Dendritic cell treated with granulocyte-macrophage colony-stimulating factor and Interleukin-4, amounts not matched to agents 40 ng/mL and 50 ng/mL, for 4 days (primary cell): ENCODE results near the gene CCR4.

ENCODE experiments used
- H3K27ac Mint-ChIP-seq: one replicate; pipeline ENCODE4 v1.8.0; 2022; ENCODE audit warnings: mild to moderate bottlenecking, mixed read lengths
- H3K27me3 Mint-ChIP-seq: one replicate; pipeline ENCODE4 v1.8.0; 2022; ENCODE audit warnings: mild to moderate bottlenecking, mixed read lengths
- H3K36me3 Mint-ChIP-seq: one replicate; pipeline ENCODE4 v1.8.0; 2022; ENCODE audit warnings: low read depth, mixed read lengths
- H3K4me1 Mint-ChIP-seq: one replicate; pipeline ENCODE4 v1.8.0; 2022; ENCODE audit warnings: low read depth, mixed read lengths
- H3K4me3 Mint-ChIP-seq: one replicate; pipeline ENCODE4 v1.8.0; 2022; ENCODE audit warnings: mild to moderate bottlenecking, moderate library complexity, mixed read lengths
- H3K9me3 Mint-ChIP-seq: one replicate; pipeline ENCODE4 v1.8.0; 2022; ENCODE audit warnings: mixed read lengths
- intact Hi-C: fragments of 100-400 bp; cut with micrococcal nuclease; formaldehyde crosslinking; loops from one replicate; pipeline ENCODE4 v1.15.0; 2022

CCR4 gene

GRCh38 chr3:33004205-33004604 lies 52.8 kb downstream of the CCR4 start:
- H3K9me3 Mint-ChIP-seq = no peaks in the 10 kb centered on the region
- peaks cover 97% of the 10 kb centered on the region for H3K36me3 Mint-ChIP-seq
- H3K4me3 Mint-ChIP-seq = no peak overlapping the region
- no peaks in the 10 kb centered on the region for H3K27me3 Mint-ChIP-seq
- H3K4me1 Mint-ChIP-seq = peaks cover 6% of the 10 kb centered on the region
- H3K27ac Mint-ChIP-seq = no peak overlapping the region
- intact Hi-C loops = no loop called here

DNA sequence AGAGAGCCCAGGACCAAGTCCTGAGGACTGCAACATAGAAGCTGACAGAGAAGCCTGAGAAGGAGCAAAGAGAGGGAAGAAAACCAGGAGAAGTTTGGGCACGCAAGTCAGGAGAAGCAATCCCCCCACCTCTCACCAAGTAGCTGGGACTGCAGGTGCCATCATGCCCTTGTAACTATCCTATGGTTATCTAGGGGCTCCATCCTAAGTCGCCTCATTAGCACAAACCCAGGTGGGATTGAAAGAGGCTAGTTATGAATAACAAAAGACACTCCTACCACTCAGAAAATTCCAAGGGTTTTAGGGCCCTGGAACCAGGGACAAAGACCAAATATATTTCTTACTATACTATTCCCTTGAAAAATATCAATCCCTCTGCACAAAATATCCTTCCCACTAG lies 53.5 kb downstream of the CCR4 start:
- intact Hi-C loops = no loop called here
- Mint-ChIP-seq H3K4me3 (no peak overlapping the region), H3K27me3 (no peaks in the 10 kb centered on the region), H3K9me3 (no peaks in the 10 kb centered on the region), H3K36me3 (peaks cover 95% of the 10 kb centered on the region), H3K27ac (no peak overlapping the region), H3K4me1 (peaks cover 6% of the 10 kb centered on the region)
